ENCODE data around the gene OLIG3.

DNA sequence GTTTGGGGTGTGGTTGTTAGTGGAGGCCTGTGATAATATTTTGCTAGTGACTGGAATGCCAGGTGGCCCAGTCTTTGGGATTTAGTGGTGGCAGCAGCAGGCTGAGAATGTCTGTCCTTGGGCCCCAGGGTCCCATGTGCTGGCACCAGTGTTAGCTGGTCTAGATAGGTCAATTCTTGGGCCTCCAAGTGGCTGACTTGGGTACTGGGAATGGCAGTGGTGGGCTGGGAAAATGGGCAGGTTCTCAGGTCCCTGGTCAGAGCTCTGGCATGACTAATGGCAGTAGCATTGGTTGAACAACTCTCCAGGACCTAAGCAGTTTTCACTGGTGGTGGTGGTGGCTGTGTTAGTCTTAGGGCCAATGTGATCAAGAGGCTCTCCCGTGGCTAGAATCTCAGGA, 50.3 kb downstream of the OLIG3 start:
- TF ChIP-seq, protein P1, sequence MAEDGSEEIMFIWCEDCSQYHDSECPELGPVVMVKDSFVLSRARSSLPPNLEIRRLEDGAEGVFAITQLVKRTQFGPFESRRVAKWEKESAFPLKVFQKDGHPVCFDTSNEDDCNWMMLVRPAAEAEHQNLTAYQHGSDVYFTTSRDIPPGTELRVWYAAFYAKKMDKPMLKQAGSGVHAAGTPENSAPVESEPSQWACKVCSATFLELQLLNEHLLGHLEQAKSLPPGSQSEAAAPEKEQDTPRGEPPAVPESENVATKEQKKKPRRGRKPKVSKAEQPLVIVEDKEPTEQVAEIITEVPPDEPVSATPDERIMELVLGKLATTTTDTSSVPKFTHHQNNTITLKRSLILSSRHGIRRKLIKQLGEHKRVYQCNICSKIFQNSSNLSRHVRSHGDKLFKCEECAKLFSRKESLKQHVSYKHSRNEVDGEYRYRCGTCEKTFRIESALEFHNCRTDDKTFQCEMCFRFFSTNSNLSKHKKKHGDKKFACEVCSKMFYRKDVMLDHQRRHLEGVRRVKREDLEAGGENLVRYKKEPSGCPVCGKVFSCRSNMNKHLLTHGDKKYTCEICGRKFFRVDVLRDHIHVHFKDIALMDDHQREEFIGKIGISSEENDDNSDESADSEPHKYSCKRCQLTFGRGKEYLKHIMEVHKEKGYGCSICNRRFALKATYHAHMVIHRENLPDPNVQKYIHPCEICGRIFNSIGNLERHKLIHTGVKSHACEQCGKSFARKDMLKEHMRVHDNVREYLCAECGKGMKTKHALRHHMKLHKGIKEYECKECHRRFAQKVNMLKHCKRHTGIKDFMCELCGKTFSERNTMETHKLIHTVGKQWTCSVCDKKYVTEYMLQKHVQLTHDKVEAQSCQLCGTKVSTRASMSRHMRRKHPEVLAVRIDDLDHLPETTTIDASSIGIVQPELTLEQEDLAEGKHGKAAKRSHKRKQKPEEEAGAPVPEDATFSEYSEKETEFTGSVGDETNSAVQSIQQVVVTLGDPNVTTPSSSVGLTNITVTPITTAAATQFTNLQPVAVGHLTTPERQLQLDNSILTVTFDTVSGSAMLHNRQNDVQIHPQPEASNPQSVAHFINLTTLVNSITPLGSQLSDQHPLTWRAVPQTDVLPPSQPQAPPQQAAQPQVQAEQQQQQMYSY (CRISPR knock-in tag; IDR thresholded peaks at IDR 0.05) = no peak
- no peak for TF ChIP-seq CTCF (IDR thresholded peaks at IDR 0.05)
- no peak for TF ChIP-seq ZBTB21 (CRISPR knock-in tag; IDR thresholded peaks at IDR 0.05; ENCODE audit: borderline replicate concordance)
- TF ChIP-seq ZBTB43 (CRISPR knock-in tag; IDR thresholded peaks at IDR 0.05) = no peak
- no peak for TF ChIP-seq MAX (CRISPR knock-in tag; IDR thresholded peaks at IDR 0.05)
- TF ChIP-seq CDX4 (CRISPR knock-in tag; IDR thresholded peaks at IDR 0.05; ENCODE audit: borderline replicate concordance) = no peak
- no peak for TF ChIP-seq USF1 (CRISPR knock-in tag; IDR thresholded peaks at IDR 0.05)
- no peak for TF ChIP-seq TCF7 (CRISPR knock-in tag; IDR thresholded peaks at IDR 0.05; ENCODE audit: low read depth)
- TF ChIP-seq ZNF232 (CRISPR knock-in tag; IDR thresholded peaks at IDR 0.05) = no peak

Data from WTC11 (cell line).